Astrocyte (in vitro differentiated cells and primary cell): Measurements from ENCODE around the gene PRKAG2.

ENCODE experiments used
- CTCF ChIP-seq: IDR thresholded peaks from 2 replicates; pipeline ENCODE4 v1.5.1; 2011; ENCODE audit warnings: low read depth, mild to moderate bottlenecking, inconsistent platforms, low read length, moderate library complexity; ENCODE audit not compliant: insufficient read depth
- EZH2 ChIP-seq: IDR thresholded peaks from 2 replicates; pipeline ENCODE4 v1.6.1; 2012; ENCODE audit warnings: mild to moderate bottlenecking, low read length, inconsistent platforms; ENCODE audit not compliant: insufficient read depth

- TF ChIP-seq CTCF = no peak
- TF ChIP-seq EZH2 = no peak
Measured at GRCh38 chr7:151789380-151789947, 87.5 kb downstream of the PRKAG2 start.
